ENCODE results near the gene HOXB4. TPM values are rescaled to one million over a fixed set of nuclear protein-coding genes. Genes with fewer than 3 reads are reported as not detected.

HOXB4 gene
- total RNA-seq, 1 experiment from 2014 or later = 0.22 TPM

- no TSS peak for BruUV-seq (replicated peaks)
- Histone ChIP-seq H3K4me3 (ENCODE audit: low read length) (no peak overlapping the region), H3K4me2 (ENCODE audit: low read length) (no peak overlapping the region), H3K27me3 (ENCODE audit: low read length) (no peaks in the 10 kb centered on the region), H4K20me1 (ENCODE audit: low read length) (no peaks in the 10 kb centered on the region), H3K9me2 (replicated peaks; ENCODE audit: low read length) (no peaks in the 10 kb centered on the region), H2AFZ (ENCODE audit: low read length) (no peak overlapping the region), H3K9ac (ENCODE audit: low read length) (no peak overlapping the region), H3F3A (ENCODE audit: low read length, unreplicated experiment) (no peaks in the 10 kb centered on the region), H3K4me1 (ENCODE audit: insufficient read depth, low read length) (peaks cover 4% of the 10 kb centered on the region), H3K27ac (ENCODE audit: low read length) (no peak overlapping the region), H3K79me2 (ENCODE audit: low read length) (no peaks in the 10 kb centered on the region), H3K36me3 (ENCODE audit: low read depth, low read length) (no peaks in the 10 kb centered on the region), H3K9me3 (ENCODE audit: low read length) (no peaks in the 10 kb centered on the region)
- TF ChIP-seq EZH2 (IDR thresholded peaks at IDR 0.05; ENCODE audit: low read length, unreplicated experiment) (no peak), CTCF (conservative IDR thresholded peaks at IDR 0.05; ENCODE audit: low read depth, low read length) (no peak), EZH2phosphoT487 (IDR thresholded peaks at IDR 0.05; ENCODE audit: borderline replicate concordance, low read length) (no peak)
- POLR2A ChIA-PET (ENCODE audit: unreplicated experiment) = no interaction called here
- ATAC-seq (no peak), DNase-seq (no peak)
- intact Hi-C loops (cut with micrococcal nuclease) = no loop called here
- CTCF ChIA-PET = no interaction called here
Observed at GRCh38 chr17:48527547-48527932, 50.6 kb downstream of the HOXB4 start.

- Histone ChIP-seq H3K4me1 (ENCODE audit: insufficient read depth, low read length) (peaks cover 10% of the 10 kb centered on the region), H3K4me2 (ENCODE audit: low read length) (no peak overlapping the region), H3K9me3 (ENCODE audit: low read length) (no peaks in the 10 kb centered on the region), H3K27me3 (ENCODE audit: low read length) (no peaks in the 10 kb centered on the region), H3K27ac (ENCODE audit: low read length) (no peak overlapping the region), H3K4me3 (ENCODE audit: low read length) (no peak overlapping the region), H3K9me2 (replicated peaks; ENCODE audit: low read length) (no peaks in the 10 kb centered on the region), H3K79me2 (ENCODE audit: low read length) (no peaks in the 10 kb centered on the region), H4K20me1 (ENCODE audit: low read length) (no peaks in the 10 kb centered on the region), H3K36me3 (ENCODE audit: low read depth, low read length) (no peaks in the 10 kb centered on the region), H3K9ac (ENCODE audit: low read length) (no peak overlapping the region), H3F3A (ENCODE audit: low read length, unreplicated experiment) (no peaks in the 10 kb centered on the region), H2AFZ (ENCODE audit: low read length) (no peak overlapping the region)
- no TSS peak for BruUV-seq (replicated peaks)
- TF ChIP-seq EZH2 (IDR thresholded peaks at IDR 0.05; ENCODE audit: low read length, unreplicated experiment) = no peak
- TF ChIP-seq CTCF (conservative IDR thresholded peaks at IDR 0.05; ENCODE audit: low read depth, low read length) = no peak
- no peak for TF ChIP-seq EZH2phosphoT487 (IDR thresholded peaks at IDR 0.05; ENCODE audit: borderline replicate concordance, low read length)
- ATAC-seq (no peak), DNase-seq (no peak)
- intact Hi-C loops (cut with micrococcal nuclease) = no loop called here
- ChIA-PET POLR2A (ENCODE audit: unreplicated experiment) (no interaction called here), CTCF (no interaction called here)
Observed at GRCh38 chr17:48526608-48527546, 51.3 kb downstream of the HOXB4 start.

Other genes starting within 250 kb of the HOXB4 start
- not detected in 2 replicates for gene SKAP1, start 148.1 kb downstream of the HOXB4 start, total RNA-seq (2014; rRNA removed)
- gene HOXB1, start 47.3 kb downstream of the HOXB4 start, total RNA-seq (2014; rRNA removed) = not detected in 2 replicates
- 1.1 TPM in 1 of 2 replicates, not detected in the other for gene HOXB2, start 33.2 kb downstream of the HOXB4 start, total RNA-seq (2014; rRNA removed)
- 6.0 and 8.8 TPM in 2 replicates for gene HOXB3, start 11.9 kb upstream of the HOXB4 start, total RNA-seq (2014; rRNA removed)
- 0.40 and 0.95 TPM in 2 replicates for gene HOXB5, start 15.4 kb upstream of the HOXB4 start, total RNA-seq (2014; rRNA removed)
- 9.5 and 11.3 TPM in 2 replicates for gene HOXB6, start 26.6 kb upstream of the HOXB4 start, total RNA-seq (2014; rRNA removed)
- not detected in 2 replicates for gene HOXB7, start 32.7 kb upstream of the HOXB4 start, total RNA-seq (2014; rRNA removed)
- not detected in 2 replicates for gene HOXB8, start 36.9 kb upstream of the HOXB4 start, total RNA-seq (2014; rRNA removed)
- 7.0 and 8.3 TPM in 2 replicates for gene HOXB9, start 48.0 kb upstream of the HOXB4 start, total RNA-seq (2014; rRNA removed)
- gene PRAC1, start 144.2 kb upstream of the HOXB4 start, total RNA-seq (2014; rRNA removed) = 33.5 and 44.4 TPM in 2 replicates
- gene PRAC2, start 144.8 kb upstream of the HOXB4 start, total RNA-seq (2014; rRNA removed) = 44.1 and 51.4 TPM in 2 replicates
- 80.8 and 96.5 TPM in 2 replicates for gene HOXB13, start 150.4 kb upstream of the HOXB4 start, total RNA-seq (2014; rRNA removed)
- 0.29 and 0.40 TPM in 2 replicates for gene TTLL6, start 238.9 kb upstream of the HOXB4 start, total RNA-seq (2014; rRNA removed)

All from PC-3 (cell line).